ENCODE results near the gene DNAJC30.

Gene DNAJC30

DNA sequence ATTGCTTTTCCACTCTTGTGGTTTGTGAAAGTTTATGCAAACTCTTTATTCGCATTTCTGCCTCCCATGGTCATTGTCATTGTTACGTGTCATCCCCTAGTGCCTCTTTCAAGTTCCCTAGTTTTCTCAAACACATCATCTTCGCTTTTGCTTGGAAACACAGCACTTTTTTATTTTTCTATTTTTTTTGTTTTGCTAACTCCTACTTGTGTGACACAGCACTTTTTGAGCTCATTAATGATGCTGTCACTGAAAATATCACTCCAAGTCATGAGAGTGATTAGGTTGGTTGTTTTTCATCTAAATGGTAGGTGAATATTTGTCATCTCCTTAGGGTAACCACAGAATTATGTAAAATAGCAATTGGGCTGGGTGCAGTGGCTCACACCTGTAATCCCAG lies 44.7 kb upstream of the DNAJC30 start:
- H3K79me1 ChIP-seq (ENCODE audit: low read length) = no peaks in the 10 kb centered on the region
- H2BK5ac ChIP-seq (ENCODE audit: low read depth, low read length, poor library complexity) = no peak overlapping the region
- no peaks in the 10 kb centered on the region for H3K79me2 ChIP-seq (ENCODE audit: control insufficient read depth, insufficient read depth, low read length, poor library complexity)
- H3K4me3 ChIP-seq (ENCODE audit: low read depth, low read length) = no peak overlapping the region
- no peak overlapping the region for H3K4me2 ChIP-seq (ENCODE audit: low read length)
- H3K36me3 ChIP-seq (ENCODE audit: control insufficient read depth in 1 of 2, insufficient read depth in 2 of 2, low read length in 2 of 2) = no peaks in the 10 kb centered on the region
- no peak overlapping the region for H4K8ac ChIP-seq (ENCODE audit: low read depth, low read length)
- no peaks in the 10 kb centered on the region for H3K27me3 ChIP-seq (ENCODE audit: insufficient read depth, low read length)
- H3K9ac ChIP-seq (ENCODE audit: low read length) = no peak overlapping the region
- H3K14ac ChIP-seq (ENCODE audit: low read length) = no peak overlapping the region
- H4K12ac ChIP-seq (ENCODE audit: low read depth, low read length) = no peak overlapping the region
- H2BK12ac ChIP-seq (ENCODE audit: low read length) = no peak overlapping the region
- no CpG with 5 or more reads among the region's 3 CpGs for WGBS (ENCODE audit: extremely low coverage, insufficient coverage, insufficient read length)
- H3K4ac ChIP-seq (ENCODE audit: low read depth, low read length) = no peak overlapping the region
- no peak overlapping the region for H2AK5ac ChIP-seq (ENCODE audit: low read length)
- H3K18ac ChIP-seq (ENCODE audit: low read length) = no peak overlapping the region
- H2AFZ ChIP-seq (ENCODE audit: insufficient read depth, low read length, poor library complexity) = no peak overlapping the region
- no peaks in the 10 kb centered on the region for H3K9me3 ChIP-seq (ENCODE audit: insufficient read depth, low read depth, low read length)
- H3K4me1 ChIP-seq (ENCODE audit: control insufficient read depth in 1 of 2, insufficient read depth in 2 of 2, low read length in 2 of 2) = no peaks in the 10 kb centered on the region
- no peak overlapping the region for H4K91ac ChIP-seq (ENCODE audit: low read depth, low read length)
- no peak overlapping the region for H2BK120ac ChIP-seq (ENCODE audit: insufficient read depth, low read length, poor library complexity)
- no peak for DNase-seq
- no peak overlapping the region for H3K27ac ChIP-seq (ENCODE audit: low read depth, low read length)
- H3K23ac ChIP-seq (ENCODE audit: low read length) = no peak overlapping the region

DNA sequence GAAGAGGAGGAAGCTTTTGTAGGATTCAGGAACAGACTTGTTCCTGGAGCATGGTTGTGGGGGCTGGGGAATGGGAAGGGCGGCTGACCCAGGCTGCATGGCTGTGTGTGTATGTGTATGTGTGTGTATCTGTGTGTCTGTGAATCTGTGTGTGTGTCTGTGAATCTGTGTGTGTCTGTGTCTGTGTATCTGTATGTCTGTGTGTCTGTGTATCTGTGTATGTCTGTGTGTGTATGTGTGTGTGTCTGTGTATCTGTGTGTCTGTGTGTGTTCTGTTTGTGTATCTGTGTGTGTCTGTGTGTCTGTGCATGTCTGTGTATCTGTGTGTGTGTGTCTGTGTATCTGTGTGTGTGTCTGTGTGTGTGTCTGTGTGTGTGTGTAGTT lies 42.8 kb upstream of the DNAJC30 start:
- Histone ChIP-seq H3K4me1 (ENCODE audit: control insufficient read depth in 1 of 2, insufficient read depth in 2 of 2, low read length in 2 of 2) (no peaks in the 10 kb centered on the region), H3K4me3 (ENCODE audit: low read depth, low read length) (no peak overlapping the region), H4K91ac (ENCODE audit: low read depth, low read length) (no peak overlapping the region), H3K9me3 (ENCODE audit: insufficient read depth, low read depth, low read length) (no peaks in the 10 kb centered on the region), H3K4ac (ENCODE audit: low read depth, low read length) (no peak overlapping the region), H3K4me2 (ENCODE audit: low read length) (no peak overlapping the region), H3K27ac (ENCODE audit: low read depth, low read length) (no peak overlapping the region), H2AK5ac (ENCODE audit: low read length) (no peak overlapping the region), H3K23ac (ENCODE audit: low read length) (no peak overlapping the region), H3K79me2 (ENCODE audit: control insufficient read depth, insufficient read depth, low read length, poor library complexity) (no peaks in the 10 kb centered on the region), H3K27me3 (ENCODE audit: insufficient read depth, low read length) (no peaks in the 10 kb centered on the region), H3K36me3 (ENCODE audit: control insufficient read depth in 1 of 2, insufficient read depth in 2 of 2, low read length in 2 of 2) (no peaks in the 10 kb centered on the region), H4K8ac (ENCODE audit: low read depth, low read length) (no peak overlapping the region), H3K14ac (ENCODE audit: low read length) (no peak overlapping the region), H4K12ac (ENCODE audit: low read depth, low read length) (no peak overlapping the region), H2BK12ac (ENCODE audit: low read length) (no peak overlapping the region), H2BK5ac (ENCODE audit: low read depth, low read length, poor library complexity) (no peak overlapping the region), H3K18ac (ENCODE audit: low read length) (no peak overlapping the region), H2BK120ac (ENCODE audit: insufficient read depth, low read length, poor library complexity) (no peak overlapping the region), H3K79me1 (ENCODE audit: low read length) (no peaks in the 10 kb centered on the region), H3K9ac (ENCODE audit: low read length) (no peak overlapping the region), H2AFZ (ENCODE audit: insufficient read depth, low read length, poor library complexity) (no peak overlapping the region)
- no peak for DNase-seq
- no CpG with 5 or more reads among the region's 1 CpG for WGBS (ENCODE audit: extremely low coverage, insufficient coverage, insufficient read length)

DNA sequence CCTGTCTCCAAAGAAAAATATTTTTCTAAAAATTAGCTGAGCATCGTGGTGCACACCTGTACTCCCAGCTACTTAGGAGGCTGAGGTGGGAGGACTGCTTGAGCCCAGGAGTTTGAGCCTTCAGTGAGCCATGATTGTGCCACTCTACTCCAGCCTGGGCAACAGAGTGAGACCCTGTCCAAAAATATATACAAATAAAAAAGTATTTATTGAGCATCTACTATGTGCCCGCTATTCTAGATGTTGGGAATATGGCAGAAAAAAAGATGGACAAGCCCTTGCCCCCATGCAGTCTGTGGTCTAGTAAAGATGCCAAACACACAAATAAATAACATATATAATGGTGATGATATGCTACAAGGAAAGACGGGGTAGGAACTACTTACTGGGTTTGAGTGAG lies 40.6 kb upstream of the DNAJC30 start:
- Histone ChIP-seq H3K23ac (ENCODE audit: low read length) (no peak overlapping the region), H3K4ac (ENCODE audit: low read depth, low read length) (no peak overlapping the region), H3K79me1 (ENCODE audit: low read length) (peaks cover 3% of the 10 kb centered on the region), H2BK120ac (ENCODE audit: insufficient read depth, low read length, poor library complexity) (no peak overlapping the region), H4K12ac (ENCODE audit: low read depth, low read length) (no peak overlapping the region), H3K9me3 (ENCODE audit: insufficient read depth, low read depth, low read length) (no peaks in the 10 kb centered on the region), H3K4me2 (ENCODE audit: low read length) (no peak overlapping the region), H3K4me3 (ENCODE audit: low read depth, low read length) (no peak overlapping the region), H2BK12ac (ENCODE audit: low read length) (no peak overlapping the region), H2AFZ (ENCODE audit: insufficient read depth, low read length, poor library complexity) (no peak overlapping the region), H3K36me3 (ENCODE audit: control insufficient read depth in 1 of 2, insufficient read depth in 2 of 2, low read length in 2 of 2) (no peaks in the 10 kb centered on the region), H3K79me2 (ENCODE audit: control insufficient read depth, insufficient read depth, low read length, poor library complexity) (peaks cover 2% of the 10 kb centered on the region), H3K14ac (ENCODE audit: low read length) (no peak overlapping the region), H3K9ac (ENCODE audit: low read length) (no peak overlapping the region), H3K4me1 (ENCODE audit: control insufficient read depth in 1 of 2, insufficient read depth in 2 of 2, low read length in 2 of 2) (peaks cover 2 to 4% of the 10 kb centered on the region in 2 experiments), H4K8ac (ENCODE audit: low read depth, low read length) (no peak overlapping the region), H2BK5ac (ENCODE audit: low read depth, low read length, poor library complexity) (no peak overlapping the region), H4K91ac (ENCODE audit: low read depth, low read length) (no peak overlapping the region), H3K27me3 (ENCODE audit: insufficient read depth, low read length) (peaks cover 5% of the 10 kb centered on the region), H3K27ac (ENCODE audit: low read depth, low read length) (no peak overlapping the region), H2AK5ac (ENCODE audit: low read length) (no peak overlapping the region), H3K18ac (ENCODE audit: low read length) (no peak overlapping the region)
- DNase-seq = no peak
- no CpG with 5 or more reads among the region's 3 CpGs for WGBS (ENCODE audit: extremely low coverage, insufficient coverage, insufficient read length)

DNA sequence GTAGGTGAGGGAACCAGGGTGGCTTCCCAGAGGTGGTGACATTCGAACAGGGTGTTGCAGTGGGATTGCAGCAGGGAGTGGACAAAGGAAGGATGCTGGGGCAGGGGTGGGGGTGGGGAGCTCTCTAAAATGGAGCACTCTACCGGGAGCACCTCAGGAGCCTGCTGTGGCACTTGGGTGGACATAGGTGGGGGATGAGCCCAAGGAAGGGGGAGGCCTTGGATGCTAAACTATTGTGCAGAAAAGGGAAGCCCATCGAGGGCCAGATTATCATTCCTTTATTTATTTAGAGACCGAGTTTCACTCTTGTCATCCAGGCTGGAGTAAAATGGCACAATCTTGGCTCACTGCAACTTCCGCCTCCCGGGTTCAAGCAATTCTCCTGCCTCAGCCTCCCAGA lies 39.5 kb upstream of the DNAJC30 start:
- Histone ChIP-seq H3K27me3 (ENCODE audit: insufficient read depth, low read length) (peaks cover 5% of the 10 kb centered on the region), H3K79me2 (ENCODE audit: control insufficient read depth, insufficient read depth, low read length, poor library complexity) (peaks cover 2% of the 10 kb centered on the region), H3K9ac (ENCODE audit: low read length) (no peak overlapping the region), H3K9me3 (ENCODE audit: insufficient read depth, low read depth, low read length) (no peaks in the 10 kb centered on the region), H2BK120ac (ENCODE audit: insufficient read depth, low read length, poor library complexity) (no peak overlapping the region), H4K91ac (ENCODE audit: low read depth, low read length) (no peak overlapping the region), H3K14ac (ENCODE audit: low read length) (no peak overlapping the region), H4K12ac (ENCODE audit: low read depth, low read length) (no peak overlapping the region), H3K79me1 (ENCODE audit: low read length) (peaks cover 3% of the 10 kb centered on the region), H3K4me1 (ENCODE audit: control insufficient read depth in 1 of 2, insufficient read depth in 2 of 2, low read length in 2 of 2) (peaks cover 3 to 9% of the 10 kb centered on the region in 2 experiments), H2AK5ac (ENCODE audit: low read length) (no peak overlapping the region), H2BK12ac (ENCODE audit: low read length) (no peak overlapping the region), H2AFZ (ENCODE audit: insufficient read depth, low read length, poor library complexity) (no peak overlapping the region), H3K23ac (ENCODE audit: low read length) (no peak overlapping the region), H3K27ac (ENCODE audit: low read depth, low read length) (no peak overlapping the region), H2BK5ac (ENCODE audit: low read depth, low read length, poor library complexity) (no peak overlapping the region), H3K4me3 (ENCODE audit: low read depth, low read length) (no peak overlapping the region), H3K36me3 (ENCODE audit: control insufficient read depth in 1 of 2, insufficient read depth in 2 of 2, low read length in 2 of 2) (no peaks in the 10 kb centered on the region), H3K4me2 (ENCODE audit: low read length) (no peak overlapping the region), H4K8ac (ENCODE audit: low read depth, low read length) (no peak overlapping the region), H3K18ac (ENCODE audit: low read length) (no peak overlapping the region), H3K4ac (ENCODE audit: low read depth, low read length) (no peak overlapping the region)
- no peak for DNase-seq
- whole genome bisulfite sequencing (ENCODE audit: extremely low coverage, insufficient coverage, insufficient read length) = no CpG with 5 or more reads among the region's 6 CpGs
